GM23338 (cell line): ENCODE results near the gene KLHL28. TPM values are rescaled to one million over a fixed set of nuclear protein-coding genes. Genes with fewer than 3 reads are reported as not detected.

Experiments
- ATAC-seq: fragments of 200-7000 bp; cut with Tn5 transposase; 3 replicates; pipeline ENCODE4 v1.9.1; 2020
- DNase-seq: peaks from one replicate; pipeline ENCODE4 v3.0.0-alpha.2; 2015; ENCODE audit warnings: low spot score
- H2AFZ ChIP-seq: fragments of 200-600 bp; sonication (generic); 2 replicates; pipeline ENCODE4 v1.8.0; 2016; ENCODE audit warnings: antibody characterized with exemption, mild to moderate bottlenecking, moderate library complexity
- H3F3A ChIP-seq: fragments of 200-600 bp; sonication (generic); replicated peaks from 2 replicates; pipeline ENCODE4 v1.8.0; 2017; ENCODE audit warnings: antibody characterized with exemption, mixed run types, low read depth
- H3K27ac ChIP-seq: fragments of 200-600 bp; sonication (generic); 2 replicates; pipeline ENCODE4 v1.6.1; 2016; ENCODE audit warnings: low read depth
- H3K27me3 ChIP-seq: fragments of 200-600 bp; sonication (generic); 2 replicates; pipeline ENCODE4 v1.8.0; 2016; ENCODE audit warnings: mild to moderate bottlenecking, mixed run types, moderate library complexity; ENCODE audit not compliant: insufficient read depth
- H3K36me3 ChIP-seq: fragments of 200-600 bp; sonication (generic); 2 replicates; pipeline ENCODE4 v1.8.0; 2016; ENCODE audit warnings: mild to moderate bottlenecking; ENCODE audit not compliant: insufficient read depth
- H3K4me1 ChIP-seq: fragments of 200-600 bp; sonication (generic); 2 replicates; pipeline ENCODE4 v1.8.0; 2016; ENCODE audit warnings: mild to moderate bottlenecking, moderate library complexity; ENCODE audit not compliant: insufficient read depth
- H3K4me2 ChIP-seq: fragments of 200-600 bp; sonication (generic); 2 replicates; pipeline ENCODE4 v1.7.1; 2017; ENCODE audit warnings: mixed run types
- H3K4me3 ChIP-seq: fragments of 200-600 bp; sonication (generic); 2 replicates; pipeline ENCODE4 v1.6.1; 2016; ENCODE audit warnings: mixed run types
- H3K79me2 ChIP-seq: fragments of 200-600 bp; sonication (generic); replicated peaks from 2 replicates; pipeline ENCODE4 v1.8.0; 2017; ENCODE audit warnings: mild to moderate bottlenecking; ENCODE audit not compliant: insufficient read depth
- H3K9me2 ChIP-seq: fragments of 200-600 bp; sonication (generic); 2 replicates; pipeline ENCODE4 v1.8.0; 2017; ENCODE audit not compliant: insufficient read depth
- H4K20me1 ChIP-seq: fragments of 200-600 bp; sonication (generic); replicated peaks from 2 replicates; pipeline ENCODE4 v1.8.0; 2017; ENCODE audit warnings: mild to moderate bottlenecking; ENCODE audit not compliant: insufficient read depth
- H3K27ac Mint-ChIP-seq: 2 replicates; pipeline ENCODE4 v1.8.0; 2020; ENCODE audit warnings: inconsistent platforms, mild to moderate bottlenecking, moderate library complexity, mixed read lengths
- H3K27me3 Mint-ChIP-seq: 3 replicates; pipeline ENCODE4 v1.8.0; 2022; ENCODE audit warnings: low read depth, mild to moderate bottlenecking, moderate library complexity, mixed read lengths, inconsistent platforms; ENCODE audit not compliant: insufficient read depth, poor library complexity
- H3K36me3 Mint-ChIP-seq: 3 replicates; pipeline ENCODE4 v1.8.0; 2021; ENCODE audit warnings: low read depth, mild to moderate bottlenecking, inconsistent platforms, moderate library complexity, mixed read lengths
- H3K4me1 Mint-ChIP-seq: 3 replicates; pipeline ENCODE4 v1.8.0; 2020; ENCODE audit warnings: mild to moderate bottlenecking, inconsistent platforms, mixed read lengths
- H3K4me3 Mint-ChIP-seq: 3 replicates; pipeline ENCODE4 v1.8.0; 2021; ENCODE audit warnings: moderate library complexity, mild to moderate bottlenecking, inconsistent platforms, mixed read lengths
- H3K9me3 Mint-ChIP-seq: 3 replicates; pipeline ENCODE4 v1.8.0; 2020; ENCODE audit warnings: moderate library complexity, mild to moderate bottlenecking, inconsistent platforms, mixed read lengths
- CREB1 ChIP-seq: fragments of 250-450 bp; sonication (Bioruptor Pico); IDR thresholded peaks from 2 replicates; pipeline ENCODE4 v1.5.0; 2020; ENCODE audit warnings: low read depth, mild to moderate bottlenecking, moderate library complexity
- CTCF ChIP-seq, 2 experiments: fragments of 200-600 bp in 1 of 2; sonication (generic) in 1 of 2; conservative IDR thresholded peaks; 2 replicates each; pipeline versions ENCODE4 v1.5.1 to v1.6.1; 2016 to 2017; ENCODE audit warnings: antibody characterized with exemption in 2 of 2, low read depth in 2 of 2, mild to moderate bottlenecking in 2 of 2, moderate library complexity in 1 of 2
- ETS1 ChIP-seq: IDR thresholded peaks from 2 replicates; pipeline ENCODE4 v1.6.1; 2016; ENCODE audit warnings: antibody characterized with exemption
- EZH2 ChIP-seq: fragments of 200-600 bp; sonication (generic); IDR thresholded peaks from one replicate; pipeline ENCODE4 v1.8.0; 2017; ENCODE audit warnings: antibody characterized with exemption, mild to moderate bottlenecking, low read depth; ENCODE audit not compliant: unreplicated experiment
- EZH2phosphoT487 ChIP-seq: fragments of 200-600 bp; sonication (generic); IDR thresholded peaks from one replicate; pipeline ENCODE4 v1.8.1; 2018; ENCODE audit warnings: antibody characterized with exemption; ENCODE audit not compliant: unreplicated experiment
- JUNB ChIP-seq: IDR thresholded peaks from one replicate; pipeline ENCODE4 v1.6.1; 2016; ENCODE audit warnings: antibody characterized with exemption; ENCODE audit not compliant: unreplicated experiment
- NANOG ChIP-seq: IDR thresholded peaks from 2 replicates; pipeline ENCODE4 v1.6.1; 2016; ENCODE audit warnings: antibody characterized with exemption, borderline replicate concordance
- REST ChIP-seq: IDR thresholded peaks from one replicate; pipeline ENCODE4 v1.6.1; 2018; ENCODE audit warnings: antibody characterized with exemption; ENCODE audit not compliant: unreplicated experiment
- STAT1 ChIP-seq: IDR thresholded peaks from one replicate; pipeline ENCODE4 v1.6.1; 2016; ENCODE audit warnings: antibody characterized with exemption; ENCODE audit not compliant: unreplicated experiment
- ZNF114 ChIP-seq: fragments of 250-450 bp; sonication (Bioruptor Pico); IDR thresholded peaks from 2 replicates; pipeline ENCODE4 v1.5.0; 2020; ENCODE audit warnings: mild to moderate bottlenecking, moderate library complexity
- ZNF331 ChIP-seq: fragments of 250-450 bp; sonication (Bioruptor Pico); IDR thresholded peaks from 2 replicates; pipeline ENCODE4 v1.5.0; 2020; ENCODE audit warnings: low read depth, mild to moderate bottlenecking, moderate library complexity
- polyA plus RNA-seq: library from polyadenylated mRNA; unstranded; fragments of >200 nt; fragmentation: Nextera tagmentation; extraction: Ambion mirVana; gene quantifications from 2 replicates; pipeline ENCODE4 v1.2.1, GENCODE V29; 2016
- total RNA-seq: library from RNA; depleted of rRNA; stranded (reverse); fragments of >200 nt; shearing (Covaris generic); gene quantifications from 2 replicates; pipeline ENCODE4 v1.2.3, GENCODE V29; 2014

The KLHL28 gene
- total and polyA plus RNA-seq, 2 experiments from 2014 or later: 7.7 to 10.6 TPM

DNA sequence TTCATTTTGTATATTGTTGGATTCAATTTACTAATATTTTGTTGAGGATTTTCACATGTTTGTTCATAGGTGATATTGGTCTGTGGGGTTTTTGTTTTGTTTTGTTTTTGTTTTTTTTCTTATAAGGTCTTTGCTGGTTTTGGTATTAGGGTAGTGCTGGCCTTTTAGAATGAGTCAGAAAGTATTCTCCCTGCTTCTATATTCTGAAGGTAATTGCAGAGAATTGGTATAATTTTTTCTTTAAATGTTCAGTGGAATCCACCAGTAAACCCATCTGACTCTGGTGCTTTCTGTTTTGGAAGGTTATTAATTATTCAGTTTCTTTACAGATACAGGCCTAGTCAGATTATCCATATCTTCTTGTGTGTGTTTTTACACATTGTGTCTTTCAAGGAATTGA is 9.2 kb upstream of the KLHL28 start (continued):
- TF ChIP-seq ZNF114 (CRISPR knock-in tag): no peak
- TF ChIP-seq NANOG: no peak
- no peak for TF ChIP-seq STAT1
- no peak for TF ChIP-seq EZH2
- no peak for TF ChIP-seq JUNB
- TF ChIP-seq ETS1: no peak
- no peak for TF ChIP-seq EZH2phosphoT487
- TF ChIP-seq CTCF (conservative IDR thresholded peaks at IDR 0.05; ENCODE audit: low read depth in 2 of 2): no peak
- TF ChIP-seq REST: no peak

- Mint-ChIP-seq H3K27me3 (no peaks in the 10 kb centered on the region), H3K4me3 (no peak overlapping the region; the same call in 2 of the 3 replicates), H3K9me3 (no peaks in the 10 kb centered on the region), H3K27ac (no peak overlapping the region), H3K4me1 (peaks cover 19% of the 10 kb centered on the region; the same call in 2 of the 3 replicates), H3K36me3 (peaks cover 16% of the 10 kb centered on the region; the same call in 2 of the 3 replicates)
- Histone ChIP-seq H3K4me3 (no peak overlapping the region), H3K27me3 (no peaks in the 10 kb centered on the region), H4K20me1 (peaks cover 8% of the 10 kb centered on the region; the same call in 1 of the 2 replicates), H2AFZ (no peak overlapping the region), H3K36me3 (no peaks in the 10 kb centered on the region), H3K4me1 (peaks cover 8% of the 10 kb centered on the region; the same call in 1 of the 2 replicates), H3K4me2 (no peak overlapping the region), H3F3A (no peaks in the 10 kb centered on the region), H3K79me2 (peaks cover 100% of the 10 kb centered on the region), H3K9me2 (no peaks in the 10 kb centered on the region), H3K27ac (no peak overlapping the region)
- ATAC-seq (no peak), DNase-seq (no peak)
- TF ChIP-seq EZH2 (no peak), CREB1 (CRISPR knock-in tag) (no peak), JUNB (no peak), STAT1 (no peak), ZNF331 (CRISPR knock-in tag) (no peak), EZH2phosphoT487 (no peak), CTCF (conservative IDR thresholded peaks at IDR 0.05; ENCODE audit: low read depth in 2 of 2) (no peak)
These were observed 7.0 kb upstream of the KLHL28 start for GRCh38 chr14:44968714-44969113.
